ENCODE data around the gene B4GALT6.

The B4GALT6 gene

GRCh38 chr18:31683106-31683505 is 1.3 kb downstream of the B4GALT6 start:
- no peak for DNase-seq
- Mint-ChIP-seq H3K4me3 (no peak overlapping the region), H3K27me3 (peaks cover 54% of the 10 kb centered on the region), H3K36me3 (no peaks in the 10 kb centered on the region), H3K9me3 (no peaks in the 10 kb centered on the region), H3K27ac (no peak overlapping the region), H3K4me1 (peaks cover 17% of the 10 kb centered on the region)
- CTCF ChIA-PET = interaction anchor here (0.9 kb wide), 1 partner anchor 37 kb away, joined by 3 read pairs; no protein-coding TSS in a partner anchor

- peaks cover 53% of the 10 kb centered on the region for H3K27me3 Mint-ChIP-seq
- H3K9me3 Mint-ChIP-seq = no peaks in the 10 kb centered on the region
- DNase-seq = no peak
- H3K4me1 Mint-ChIP-seq = peaks cover 12% of the 10 kb centered on the region
- CTCF ChIA-PET = interaction anchor here (1.0 to 2.7 kb wide), 5 partner anchors 9 to 22 kb away, joined by 3 to 11 read pairs (median 5); no protein-coding TSS in a partner anchor
- H3K4me3 Mint-ChIP-seq = no peak overlapping the region
- H3K27ac Mint-ChIP-seq = no peak overlapping the region
- H3K36me3 Mint-ChIP-seq = no peaks in the 10 kb centered on the region
Observed at GRCh38 chr18:31680831-31681568, 3.4 kb downstream of the B4GALT6 start.

- H3K36me3 Mint-ChIP-seq = no peaks in the 10 kb centered on the region
- H3K4me1 Mint-ChIP-seq = peaks cover 8% of the 10 kb centered on the region
- no peak overlapping the region for H3K27ac Mint-ChIP-seq
- CTCF ChIA-PET = interaction anchor here (1.0 to 2.7 kb wide), 4 partner anchors 8 to 22 kb away, joined by 3 to 11 read pairs (median 6); no protein-coding TSS in a partner anchor
- H3K9me3 Mint-ChIP-seq = no peaks in the 10 kb centered on the region
- H3K4me3 Mint-ChIP-seq = no peak overlapping the region
- no peak for DNase-seq
- H3K27me3 Mint-ChIP-seq = peaks cover 50% of the 10 kb centered on the region
Observed at GRCh38 chr18:31680433-31680811, 4.0 kb downstream of the B4GALT6 start.

- CTCF ChIA-PET = interaction anchor here (2.2 to 2.7 kb wide), 2 partner anchors 13 to 21 kb away, joined by 8 to 11 read pairs; no protein-coding TSS in a partner anchor
- no peak for DNase-seq
- no peak overlapping the region for H3K27ac Mint-ChIP-seq
- no peaks in the 10 kb centered on the region for H3K9me3 Mint-ChIP-seq
- no peak overlapping the region for H3K4me3 Mint-ChIP-seq
- H3K27me3 Mint-ChIP-seq = peaks cover 49% of the 10 kb centered on the region
- H3K4me1 Mint-ChIP-seq = peaks cover 8% of the 10 kb centered on the region
- H3K36me3 Mint-ChIP-seq = no peaks in the 10 kb centered on the region
Observed at GRCh38 chr18:31679791-31680432, 4.5 kb downstream of the B4GALT6 start.

GRCh38 chr18:31679133-31679742 is 5.1 kb downstream of the B4GALT6 start:
- no peak overlapping the region for H3K4me3 Mint-ChIP-seq
- no peak for DNase-seq
- H3K4me1 Mint-ChIP-seq = peaks cover 6% of the 10 kb centered on the region
- H3K27ac Mint-ChIP-seq = no peak overlapping the region
- CTCF ChIA-PET = interaction anchor here (2.2 to 2.7 kb wide), 2 partner anchors 12 to 21 kb away, joined by 8 to 11 read pairs; no protein-coding TSS in a partner anchor
- H3K36me3 Mint-ChIP-seq = no peaks in the 10 kb centered on the region
- H3K9me3 Mint-ChIP-seq = no peaks in the 10 kb centered on the region
- peaks cover 44% of the 10 kb centered on the region for H3K27me3 Mint-ChIP-seq

- H3K9me3 Mint-ChIP-seq = no peaks in the 10 kb centered on the region
- H3K4me3 Mint-ChIP-seq = no peak overlapping the region
- peaks cover 37% of the 10 kb centered on the region for H3K27me3 Mint-ChIP-seq
- H3K27ac Mint-ChIP-seq = no peak overlapping the region
- no peak for DNase-seq
- H3K36me3 Mint-ChIP-seq = no peaks in the 10 kb centered on the region
- CTCF ChIA-PET = interaction anchor here (1.5 kb wide), 1 partner anchor 17 kb away, joined by 3 read pairs; no protein-coding TSS in a partner anchor
- H3K4me1 Mint-ChIP-seq = no peaks in the 10 kb centered on the region
Observed at GRCh38 chr18:31678425-31678824, 6.0 kb downstream of the B4GALT6 start.

GRCh38 chr18:31677592-31677991 is 6.8 kb downstream of the B4GALT6 start:
- Mint-ChIP-seq H3K36me3 (no peaks in the 10 kb centered on the region), H3K4me1 (no peaks in the 10 kb centered on the region), H3K27ac (no peak overlapping the region), H3K9me3 (no peaks in the 10 kb centered on the region), H3K4me3 (no peak overlapping the region), H3K27me3 (peaks cover 32% of the 10 kb centered on the region)
- no peak for DNase-seq
- CTCF ChIA-PET = interaction anchor here (1.5 kb wide), 1 partner anchor 18 kb away, joined by 3 read pairs; no protein-coding TSS in a partner anchor

GRCh38 chr18:31675404-31675803 is 9.0 kb downstream of the B4GALT6 start:
- Mint-ChIP-seq H3K36me3 (no peaks in the 10 kb centered on the region), H3K9me3 (no peaks in the 10 kb centered on the region), H3K27ac (no peak overlapping the region), H3K4me3 (no peak overlapping the region), H3K4me1 (no peaks in the 10 kb centered on the region), H3K27me3 (peaks cover 21% of the 10 kb centered on the region)
- no peak for DNase-seq
- CTCF ChIA-PET = interaction anchor here (0.7 kb wide), 1 partner anchor 129 kb away, joined by 4 read pairs; no protein-coding TSS in a partner anchor

- CTCF ChIA-PET = interaction anchor here (1.4 kb wide), 1 partner anchor 9 kb away, joined by 5 read pairs; no protein-coding TSS in a partner anchor
- H3K36me3 Mint-ChIP-seq = no peaks in the 10 kb centered on the region
- no peak for DNase-seq
- H3K27ac Mint-ChIP-seq = no peak overlapping the region
- H3K27me3 Mint-ChIP-seq = peaks cover 9% of the 10 kb centered on the region
- no peaks in the 10 kb centered on the region for H3K9me3 Mint-ChIP-seq
- no peaks in the 10 kb centered on the region for H3K4me1 Mint-ChIP-seq
- H3K4me3 Mint-ChIP-seq = no peak overlapping the region
Observed at GRCh38 chr18:31672628-31673135, 11.7 kb downstream of the B4GALT6 start.

GRCh38 chr18:31671951-31672350 is 12.4 kb downstream of the B4GALT6 start:
- H3K4me3 Mint-ChIP-seq = no peak overlapping the region
- H3K4me1 Mint-ChIP-seq = no peaks in the 10 kb centered on the region
- no peak overlapping the region for H3K27ac Mint-ChIP-seq

GRCh38 chr18:31669541-31669940 is 14.8 kb downstream of the B4GALT6 start:
- no peaks in the 10 kb centered on the region for H3K36me3 Mint-ChIP-seq
- CTCF ChIA-PET = no interaction called here
- no peak overlapping the region for H3K4me3 Mint-ChIP-seq
- H3K27me3 Mint-ChIP-seq = peaks cover 3% of the 10 kb centered on the region
- no peaks in the 10 kb centered on the region for H3K9me3 Mint-ChIP-seq
- no peak overlapping the region for H3K27ac Mint-ChIP-seq
- H3K4me1 Mint-ChIP-seq = no peaks in the 10 kb centered on the region
- DNase-seq = no peak

More at GRCh38 chr18:31671951-31672350, 12.4 kb downstream of the B4GALT6 start:
- CTCF ChIA-PET = interaction anchor here (1.4 kb wide), 1 partner anchor 9 kb away, joined by 5 read pairs; no protein-coding TSS in a partner anchor
- Mint-ChIP-seq H3K27me3 (peaks cover 8% of the 10 kb centered on the region), H3K9me3 (no peaks in the 10 kb centered on the region), H3K36me3 (no peaks in the 10 kb centered on the region)
- no peak for DNase-seq

- no peaks in the 10 kb centered on the region for H3K36me3 Mint-ChIP-seq
- CTCF ChIA-PET = interaction anchor here (3.0 kb wide), 1 partner anchor 13 kb away, joined by 8 read pairs; no protein-coding TSS in a partner anchor
Observed at GRCh38 chr18:31667185-31667584, 17.2 kb downstream of the B4GALT6 start.

GRCh38 chr18:31666055-31666454 is 18.3 kb downstream of the B4GALT6 start:
- H3K27ac Mint-ChIP-seq = no peak overlapping the region
- no peaks in the 10 kb centered on the region for H3K4me1 Mint-ChIP-seq
- H3K9me3 Mint-ChIP-seq = no peaks in the 10 kb centered on the region
- CTCF ChIA-PET = interaction anchor here (3.0 kb wide), 1 partner anchor 14 kb away, joined by 8 read pairs; no protein-coding TSS in a partner anchor
- H3K4me3 Mint-ChIP-seq = no peak overlapping the region
- H3K27me3 Mint-ChIP-seq = peaks cover 3% of the 10 kb centered on the region
- H3K36me3 Mint-ChIP-seq = no peaks in the 10 kb centered on the region
- no peak for DNase-seq

More at GRCh38 chr18:31667185-31667584, 17.2 kb downstream of the B4GALT6 start:
- DNase-seq = no peak
- Mint-ChIP-seq H3K9me3 (no peaks in the 10 kb centered on the region), H3K4me1 (no peaks in the 10 kb centered on the region), H3K4me3 (no peak overlapping the region), H3K27me3 (peaks cover 3% of the 10 kb centered on the region), H3K27ac (no peak overlapping the region)

GRCh38 chr18:31664101-31664500 is 20.3 kb downstream of the B4GALT6 start:
- no peak for DNase-seq
- Mint-ChIP-seq H3K27me3 (peaks cover 3% of the 10 kb centered on the region), H3K4me1 (peaks cover 7% of the 10 kb centered on the region), H3K36me3 (no peaks in the 10 kb centered on the region), H3K4me3 (no peak overlapping the region), H3K9me3 (no peaks in the 10 kb centered on the region), H3K27ac (no peak overlapping the region)
- CTCF ChIA-PET = interaction anchor here (0.7 kb wide), 1 partner anchor 14 kb away, joined by 3 read pairs; no protein-coding TSS in a partner anchor
